ENCODE measurements around the gene GRB7. TPM values are rescaled to one million over a fixed set of nuclear protein-coding genes. Genes with fewer than 3 reads are reported as not detected.

GRB7 gene
- total RNA-seq, 5 donors from 2014 or later (not counting 1 experiment from before 2014, with no cell fraction given) = 0.19 to 0.41 (median 0.30) TPM; not detected in 2

- Histone ChIP-seq H3K9me3 (no peaks in the 10 kb centered on the region), H3K4me3 (ENCODE audit: control insufficient read depth in 1 of 2, extremely low read depth in 1 of 2, low read length in 1 of 2) (no peak overlapping the region), H3K36me3 (ENCODE audit: control insufficient read depth in 2 of 2, extremely low read depth in 1 of 2, insufficient read depth in 1 of 2, low read length in 1 of 2) (peaks cover 0 to 2% of the 10 kb centered on the region in 2 donors), H3K27ac (ENCODE audit: low read length) (no peak overlapping the region), H3K4me1 (ENCODE audit: control insufficient read depth in 1 of 2, extremely low read depth in 1 of 2, insufficient read depth in 2 of 2, low read length in 2 of 2) (peaks cover 4 to 20% of the 10 kb centered on the region in 2 experiments), H3K27me3 (replicated peaks in 1 of 2; ENCODE audit: control insufficient read depth in 2 of 2, extremely low read depth in 1 of 2, insufficient read depth in 2 of 2, low read length in 1 of 2) (peaks cover 4 to 39% of the 10 kb centered on the region in 2 experiments)
- no peak overlapping the region for H3K27ac Mint-ChIP-seq
- ChIA-PET POLR2A (no interaction called here), CTCF (no interaction called here)
- no CpG with 5 or more reads among the region's 4 CpGs for whole genome bisulfite sequencing (ENCODE audit: insufficient coverage)
- peaks cover 13 to 24% (median 16%) of the 10 kb centered on the region in 3 donors for H3K4me1 Mint-ChIP-seq
- peaks cover 6% of the 10 kb centered on the region for H3K36me3 Mint-ChIP-seq
- no peaks in the 10 kb centered on the region for H3K9me3 Mint-ChIP-seq
- no peak for DNase-seq
- H3K4me3 Mint-ChIP-seq = no peak overlapping the region
- ATAC-seq (replicated peaks in 1 of 4) = no peak
- H3K27me3 Mint-ChIP-seq = peaks cover 28 to 36% of the 10 kb centered on the region in 2 donors
Measured at GRCh38 chr17:39701784-39702422, 35.8 kb upstream of the GRB7 start.

GRCh38 chr17:39702901-39703893, 34.5 kb upstream of the GRB7 start:
- peaks cover 0 to 2% of the 10 kb centered on the region in 2 donors for H3K36me3 ChIP-seq (ENCODE audit: control insufficient read depth in 2 of 2, extremely low read depth in 1 of 2, insufficient read depth in 1 of 2, low read length in 1 of 2)
- Mint-ChIP-seq H3K9me3 (no peaks in the 10 kb centered on the region), H3K27ac (no peak overlapping the region), H3K36me3 (no peaks in the 10 kb centered on the region), H3K4me1 (peaks cover 21 to 37% (median 24%) of the 10 kb centered on the region in 3 donors), H3K27me3 (peaks cover 23 to 36% of the 10 kb centered on the region in 2 donors), H3K4me3 (no peak overlapping the region)
- H3K4me1 ChIP-seq (ENCODE audit: control insufficient read depth in 1 of 2, extremely low read depth in 1 of 2, insufficient read depth in 2 of 2, low read length in 2 of 2) = peaks cover 9 to 33% of the 10 kb centered on the region in 2 experiments
- WGBS (ENCODE audit: insufficient coverage) = 71% methylated on average over 2 of the region's 12 CpGs
- H3K9me3 ChIP-seq = no peaks in the 10 kb centered on the region
- CTCF ChIA-PET = no interaction called here
- H3K4me3 ChIP-seq (ENCODE audit: control insufficient read depth in 1 of 2, extremely low read depth in 1 of 2, low read length in 1 of 2) = no peak overlapping the region
- DNase-seq = no peak
- H3K27ac ChIP-seq (ENCODE audit: low read length) = no peak overlapping the region
- POLR2A ChIA-PET = interaction anchor here in 1 of 2 donors (0.6 kb wide), 1 partner anchor 11 kb away, joined by 3 read pairs; no protein-coding TSS in a partner anchor
- H3K27me3 ChIP-seq (replicated peaks in 1 of 2; ENCODE audit: control insufficient read depth in 2 of 2, extremely low read depth in 1 of 2, insufficient read depth in 2 of 2, low read length in 1 of 2) = peaks cover 4 to 39% of the 10 kb centered on the region in 2 experiments
- ATAC-seq (replicated peaks in 1 of 4) = no peak

GRCh38 chr17:39703913-39704312, 33.8 kb upstream of the GRB7 start:
- WGBS (ENCODE audit: insufficient coverage) = 80% methylated on average over 2 of the region's 5 CpGs
- peaks cover 0 to 2% of the 10 kb centered on the region in 2 donors for H3K36me3 ChIP-seq (ENCODE audit: control insufficient read depth in 2 of 2, extremely low read depth in 1 of 2, insufficient read depth in 1 of 2, low read length in 1 of 2)
- H3K9me3 ChIP-seq = no peaks in the 10 kb centered on the region
- DNase-seq (no peak), ATAC-seq (replicated peaks in 1 of 4) (no peak)
- peaks cover 21 to 31% of the 10 kb centered on the region in 2 donors for H3K27me3 Mint-ChIP-seq
- H3K4me3 ChIP-seq (ENCODE audit: control insufficient read depth in 1 of 2, extremely low read depth in 1 of 2, low read length in 1 of 2) = no peak overlapping the region
- no peak overlapping the region for H3K27ac Mint-ChIP-seq
- ChIA-PET CTCF (no interaction called here), POLR2A (interaction anchor here in 1 of 2 donors (0.6 kb wide), 1 partner anchor 11 kb away, joined by 3 read pairs; no protein-coding TSS in a partner anchor)
- H3K27ac ChIP-seq (ENCODE audit: low read length) = no peak overlapping the region
- peaks cover 21 to 42% (median 24%) of the 10 kb centered on the region in 3 donors for H3K4me1 Mint-ChIP-seq
- peaks cover 4 to 36% of the 10 kb centered on the region in 2 experiments for H3K27me3 ChIP-seq (replicated peaks in 1 of 2; ENCODE audit: control insufficient read depth in 2 of 2, extremely low read depth in 1 of 2, insufficient read depth in 2 of 2, low read length in 1 of 2)
- H3K4me1 ChIP-seq (ENCODE audit: control insufficient read depth in 1 of 2, extremely low read depth in 1 of 2, insufficient read depth in 2 of 2, low read length in 2 of 2) = peaks cover 9 to 40% of the 10 kb centered on the region in 2 experiments
- no peaks in the 10 kb centered on the region for H3K9me3 Mint-ChIP-seq
- H3K4me3 Mint-ChIP-seq = no peak overlapping the region
- no peaks in the 10 kb centered on the region for H3K36me3 Mint-ChIP-seq

- 90% methylated on average over 8 of the region's 11 CpGs for WGBS (ENCODE audit: insufficient coverage)
- Histone ChIP-seq H3K36me3 (ENCODE audit: control insufficient read depth in 2 of 2, extremely low read depth in 1 of 2, insufficient read depth in 1 of 2, low read length in 1 of 2) (peaks cover 0 to 2% of the 10 kb centered on the region in 2 donors), H3K27ac (ENCODE audit: low read length) (no peak overlapping the region), H3K4me1 (ENCODE audit: control insufficient read depth in 1 of 2, extremely low read depth in 1 of 2, insufficient read depth in 2 of 2, low read length in 2 of 2) (peaks cover 9 to 50% of the 10 kb centered on the region in 2 experiments), H3K27me3 (replicated peaks in 1 of 2; ENCODE audit: control insufficient read depth in 2 of 2, extremely low read depth in 1 of 2, insufficient read depth in 2 of 2, low read length in 1 of 2) (peaks cover 4 to 26% of the 10 kb centered on the region in 2 experiments), H3K9me3 (no peaks in the 10 kb centered on the region), H3K4me3 (ENCODE audit: control insufficient read depth in 1 of 2, extremely low read depth in 1 of 2, low read length in 1 of 2) (no peak overlapping the region)
- Mint-ChIP-seq H3K9me3 (no peaks in the 10 kb centered on the region), H3K36me3 (no peaks in the 10 kb centered on the region), H3K27ac (no peak overlapping the region), H3K4me1 (peaks cover 19 to 43% (median 25%) of the 10 kb centered on the region in 3 donors), H3K4me3 (no peak overlapping the region), H3K27me3 (peaks cover 10 to 21% of the 10 kb centered on the region in 2 donors)
- CTCF ChIA-PET = no interaction called here
- POLR2A ChIA-PET = interaction anchor here in 1 of 2 donors (0.7 kb wide), 1 partner anchor 74 kb away, joined by 3 read pairs; no protein-coding TSS in a partner anchor
- no peak for ATAC-seq (replicated peaks in 1 of 4)
- no peak for DNase-seq
Measured at GRCh38 chr17:39704821-39705551, 32.8 kb upstream of the GRB7 start.

GRCh38 chr17:39705786-39706348, 31.9 kb upstream of the GRB7 start:
- Mint-ChIP-seq H3K4me3 (no peak overlapping the region), H3K9me3 (no peaks in the 10 kb centered on the region), H3K4me1 (peaks cover 18 to 42% (median 25%) of the 10 kb centered on the region in 3 donors), H3K27me3 (peaks cover 9 to 17% of the 10 kb centered on the region in 2 donors), H3K27ac (no peak overlapping the region), H3K36me3 (no peaks in the 10 kb centered on the region)
- ChIA-PET CTCF (no interaction called here), POLR2A (no interaction called here)
- no peak for DNase-seq
- no peaks in the 10 kb centered on the region for H3K9me3 ChIP-seq
- no peak for ATAC-seq (replicated peaks in 1 of 4)
- peaks cover 4 to 18% of the 10 kb centered on the region in 2 experiments for H3K27me3 ChIP-seq (replicated peaks in 1 of 2; ENCODE audit: control insufficient read depth in 2 of 2, extremely low read depth in 1 of 2, insufficient read depth in 2 of 2, low read length in 1 of 2)
- no peak overlapping the region for H3K4me3 ChIP-seq (ENCODE audit: control insufficient read depth in 1 of 2, extremely low read depth in 1 of 2, low read length in 1 of 2)
- WGBS (ENCODE audit: insufficient coverage) = 93% methylated on average over 12 of the region's 12 CpGs
- no peak overlapping the region for H3K27ac ChIP-seq (ENCODE audit: low read length)
- peaks cover 0 to 2% of the 10 kb centered on the region in 2 donors for H3K36me3 ChIP-seq (ENCODE audit: control insufficient read depth in 2 of 2, extremely low read depth in 1 of 2, insufficient read depth in 1 of 2, low read length in 1 of 2)
- peaks cover 9 to 46% of the 10 kb centered on the region in 2 experiments for H3K4me1 ChIP-seq (ENCODE audit: control insufficient read depth in 1 of 2, extremely low read depth in 1 of 2, insufficient read depth in 2 of 2, low read length in 2 of 2)

Measured in T-cell (primary cell).